NCI-H1048 (cell line): ENCODE results near the gene ZNF827.

Source experiments
- DNase-seq: peaks from one replicate; lab custom pipeline; 2025; lab: John Stamatoyannopoulos, UW

The ZNF827 gene

DNA sequence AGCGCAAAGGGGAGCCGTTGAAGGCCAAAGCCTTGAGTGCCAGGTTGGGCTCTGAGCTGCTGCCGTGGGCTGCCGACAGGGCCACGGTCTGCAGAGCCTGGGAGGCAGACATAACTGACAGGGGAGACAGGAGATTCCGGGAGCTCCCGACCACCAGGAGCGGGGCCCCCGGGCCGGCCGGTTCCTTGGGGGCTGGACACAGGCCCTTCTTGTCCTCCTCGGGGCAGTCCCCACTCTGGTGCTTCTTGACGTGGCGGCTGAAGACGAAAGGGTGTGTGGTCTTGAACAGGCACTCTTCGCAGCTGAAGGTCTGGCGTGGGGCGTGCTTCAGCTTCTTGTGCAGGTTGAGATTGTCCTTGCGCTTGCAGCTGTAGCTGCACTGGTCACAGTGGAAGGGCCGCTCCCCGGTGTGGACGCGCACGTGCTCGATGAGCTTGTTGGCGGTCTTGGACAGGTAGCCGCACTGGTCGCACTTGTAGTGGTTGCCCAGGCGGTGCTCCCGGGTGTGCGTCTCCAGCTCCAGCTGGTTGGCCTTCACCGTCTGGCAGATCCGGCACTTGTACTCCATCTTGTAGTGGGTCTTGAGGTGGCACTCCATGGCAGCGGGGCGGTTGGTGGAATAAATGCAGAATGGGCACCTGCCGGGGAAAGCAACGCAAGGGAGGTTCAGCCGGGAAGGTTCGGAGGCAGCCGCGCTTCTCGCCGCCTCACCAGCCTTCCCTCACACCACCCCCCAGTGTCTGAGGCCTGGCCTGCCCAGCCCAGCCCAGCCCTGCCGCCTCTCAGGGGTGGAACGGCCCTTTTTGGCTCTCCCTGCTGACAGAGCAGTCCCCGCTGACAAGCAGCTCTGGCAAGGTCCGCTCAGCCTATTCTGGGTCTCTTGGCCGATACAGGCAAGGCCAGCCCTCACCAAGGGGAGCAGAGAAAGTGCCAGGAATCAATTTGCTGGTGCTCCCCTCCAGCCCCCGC lies 177.4 kb downstream of the ZNF827 start:
- DNase-seq, result no peak

DNA sequence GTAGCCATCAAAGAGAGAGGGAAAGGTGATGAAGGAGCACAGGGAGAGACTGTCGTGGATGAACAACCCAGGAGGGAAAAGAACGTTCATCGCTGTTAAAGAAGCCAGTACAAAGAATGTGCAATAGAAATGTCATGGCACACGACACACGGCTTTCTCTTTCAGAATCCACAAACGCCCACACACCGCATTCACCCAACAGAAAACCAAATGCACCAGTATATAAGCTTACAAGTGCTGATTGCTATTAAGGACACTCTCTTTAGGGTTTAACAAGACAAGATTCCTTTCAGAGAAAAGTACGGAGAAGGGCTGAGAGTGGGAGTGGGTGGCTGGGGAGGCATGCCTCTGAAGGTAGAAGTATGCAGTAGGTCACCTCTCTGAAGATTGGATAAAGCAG lies 178.4 kb downstream of the ZNF827 start:
- no peak for DNase-seq

DNA sequence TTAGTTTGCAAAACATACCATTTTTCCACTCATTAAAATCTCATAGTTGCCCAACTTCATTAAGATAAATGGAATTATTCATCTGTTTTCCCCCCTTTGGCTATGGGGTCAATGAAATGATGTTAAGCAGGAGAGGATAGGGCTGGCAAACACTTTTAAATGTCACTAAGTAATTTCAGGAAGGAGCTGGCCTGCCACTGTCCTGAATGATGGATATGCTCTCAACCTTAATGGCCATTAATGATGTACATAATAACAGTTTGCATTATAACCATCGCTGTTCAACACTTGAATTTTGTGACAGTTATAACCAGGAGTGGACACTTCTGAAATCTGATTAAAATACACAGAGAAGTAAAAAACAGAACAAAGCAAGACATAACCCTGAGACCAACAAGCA lies 181.4 kb downstream of the ZNF827 start:
- DNase-seq, result no peak

DNA sequence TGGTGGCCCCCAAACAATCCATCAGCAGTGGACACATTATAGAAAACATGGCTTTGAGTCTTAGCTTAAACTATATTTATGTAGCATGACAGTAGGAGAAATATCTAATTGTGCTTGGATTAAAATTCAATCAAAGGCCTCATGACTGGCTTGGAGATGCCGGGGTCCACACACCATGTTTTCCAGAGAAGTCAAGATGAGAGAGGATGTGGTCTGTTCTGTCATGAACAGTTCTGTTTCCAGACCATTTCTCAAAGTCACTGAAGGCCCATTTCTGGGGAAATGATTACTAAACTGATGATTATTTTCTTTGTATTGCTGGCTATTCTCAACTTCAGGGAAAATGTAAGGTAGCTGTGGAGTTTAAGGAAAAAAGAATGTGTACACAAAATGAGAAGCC lies 182.4 kb downstream of the ZNF827 start:
- DNase-seq, result no peak

DNA sequence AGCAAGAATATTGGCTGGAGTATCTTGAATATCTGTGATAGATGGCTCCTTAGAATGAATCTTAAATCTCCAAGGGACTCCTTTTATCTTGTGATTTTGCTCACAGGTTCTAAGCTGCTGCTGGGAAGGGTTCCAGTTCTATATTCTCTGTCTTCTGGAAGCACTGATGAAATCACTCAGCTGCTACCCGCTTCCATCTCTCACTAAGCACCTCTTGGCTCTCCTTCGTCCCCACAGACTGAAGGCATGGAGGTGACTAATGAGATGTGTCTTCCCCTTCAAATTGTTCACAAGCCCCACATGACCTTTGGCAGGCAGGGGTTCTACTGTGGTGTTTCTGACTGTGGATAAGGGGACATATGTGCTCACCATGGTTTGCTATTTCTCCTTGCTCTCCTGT lies 182.8 kb downstream of the ZNF827 start:
- no peak for DNase-seq

DNA sequence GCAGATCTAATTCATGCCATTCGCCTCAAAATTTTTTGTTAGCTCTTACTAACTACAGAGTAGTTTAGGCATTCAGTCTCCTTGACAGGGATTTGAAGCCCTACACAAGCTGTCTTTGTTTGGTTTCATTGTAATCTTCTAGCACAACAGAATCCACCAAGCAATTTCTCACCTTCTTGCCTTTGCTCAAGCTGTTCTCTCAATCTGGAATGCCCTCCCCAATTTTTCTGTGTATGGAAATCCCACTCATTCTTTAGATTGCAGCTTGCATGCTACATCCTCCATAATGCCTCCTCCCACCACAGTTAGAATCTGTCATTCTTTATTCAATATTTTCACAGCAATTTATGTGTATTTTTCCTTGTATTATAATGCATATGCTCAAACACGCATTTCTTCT lies 195.0 kb downstream of the ZNF827 start:
- DNase-seq, result no peak

DNA sequence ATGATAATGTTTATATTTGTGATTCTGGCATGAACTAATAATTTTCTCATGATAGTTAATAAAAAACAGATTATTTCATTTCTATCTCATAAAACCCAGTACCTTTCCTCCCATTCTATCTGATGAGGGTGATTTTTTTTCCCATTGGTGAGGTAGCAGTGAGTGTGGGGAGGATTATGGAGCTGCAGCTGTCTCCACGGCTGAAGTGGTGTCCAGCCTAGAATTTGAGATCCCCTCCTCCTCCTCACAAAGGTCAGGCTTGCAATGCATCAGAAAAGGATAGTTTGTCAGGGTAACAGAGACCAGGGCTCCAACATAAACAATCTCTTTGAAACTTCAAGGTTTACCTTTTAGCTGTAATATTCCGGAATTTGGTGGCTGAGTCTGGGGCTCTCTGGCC lies 197.8 kb downstream of the ZNF827 start:
- DNase-seq, result no peak

DNA sequence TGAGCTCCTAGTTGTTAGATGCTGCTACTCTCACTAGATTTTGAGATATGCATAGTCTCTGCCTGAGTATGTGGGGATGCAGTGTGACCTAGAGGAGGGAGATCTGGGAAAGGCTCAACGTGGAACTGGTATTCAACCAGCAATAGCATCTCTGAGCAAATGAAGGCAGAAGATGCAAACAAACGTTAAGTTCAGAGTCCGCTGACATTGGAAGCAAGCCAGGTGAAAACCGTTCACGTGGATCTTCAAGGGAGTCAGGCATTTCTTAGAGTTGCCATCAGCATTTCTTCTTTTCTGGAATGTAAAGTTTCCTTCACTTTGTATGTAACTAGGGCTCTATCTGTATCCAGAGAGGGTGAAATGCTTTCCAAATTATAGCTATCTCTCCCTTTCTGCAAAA lies 198.8 kb downstream of the ZNF827 start:
- no peak for DNase-seq

DNA sequence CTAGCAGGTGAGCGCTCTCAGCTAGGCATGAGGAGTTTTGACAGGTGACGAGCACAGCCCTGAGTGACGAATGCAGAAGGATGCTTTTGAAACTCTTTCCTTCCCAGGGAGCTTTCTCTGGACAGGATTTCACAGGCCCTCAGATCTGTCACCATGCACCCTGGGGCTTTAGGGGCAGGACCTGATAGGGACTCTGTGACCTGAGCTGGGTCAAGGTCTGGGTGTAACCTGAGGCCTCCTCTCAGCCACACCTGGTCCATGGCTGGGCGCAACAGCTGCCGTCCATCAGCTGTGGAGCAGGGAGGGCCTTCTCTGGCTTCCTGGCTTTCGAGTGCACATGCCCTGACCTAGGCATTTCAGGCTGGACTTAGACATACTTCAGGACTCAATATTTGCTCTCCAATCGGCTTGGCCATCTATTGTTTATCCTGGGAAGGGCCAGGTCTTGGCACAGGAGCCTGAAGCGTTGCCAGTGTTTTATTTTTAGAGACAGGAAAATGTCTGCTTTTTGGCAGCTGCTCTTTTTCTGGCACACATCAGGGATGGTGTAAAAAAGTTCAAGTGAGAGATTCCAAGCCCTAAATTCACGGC lies 202.3 kb downstream of the ZNF827 start:
- no peak for DNase-seq

DNA sequence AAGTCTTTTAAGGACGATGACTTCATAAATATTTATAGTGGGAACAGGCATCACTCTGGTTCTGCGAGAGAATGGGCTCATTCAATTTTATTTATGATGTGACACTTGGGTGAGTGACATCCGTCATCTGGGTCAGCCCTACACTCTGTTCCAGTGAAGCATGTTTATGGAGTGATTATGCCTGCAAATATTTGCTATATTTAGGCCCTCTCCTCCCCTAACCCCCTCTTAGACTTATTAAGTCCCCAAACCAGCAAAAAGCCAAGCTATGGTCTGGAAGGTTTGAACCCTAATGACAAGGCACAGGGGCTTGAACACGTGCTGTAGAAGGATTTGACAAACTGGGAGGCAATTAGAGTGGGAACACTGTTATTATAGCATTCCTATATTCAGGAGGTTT lies 202.8 kb downstream of the ZNF827 start:
- DNase-seq, result no peak

DNA sequence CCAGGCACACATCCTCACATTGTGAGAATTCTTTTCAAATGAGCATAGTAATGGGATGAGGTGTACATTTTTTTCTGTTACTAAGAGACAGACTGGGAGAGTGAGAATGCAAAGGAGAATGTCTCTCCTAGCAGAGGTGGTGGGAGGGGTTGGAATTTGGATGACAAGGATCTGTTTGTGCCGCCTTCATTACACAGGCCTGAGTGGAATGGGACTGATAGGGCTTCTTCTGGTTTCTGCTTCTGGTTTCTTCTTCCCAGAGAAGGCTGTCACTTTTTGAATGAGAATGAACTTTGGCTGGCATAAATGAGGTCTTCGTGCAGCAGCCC lies 203.3 kb downstream of the ZNF827 start:
- peak; percentile 69 for DNase-seq

DNA sequence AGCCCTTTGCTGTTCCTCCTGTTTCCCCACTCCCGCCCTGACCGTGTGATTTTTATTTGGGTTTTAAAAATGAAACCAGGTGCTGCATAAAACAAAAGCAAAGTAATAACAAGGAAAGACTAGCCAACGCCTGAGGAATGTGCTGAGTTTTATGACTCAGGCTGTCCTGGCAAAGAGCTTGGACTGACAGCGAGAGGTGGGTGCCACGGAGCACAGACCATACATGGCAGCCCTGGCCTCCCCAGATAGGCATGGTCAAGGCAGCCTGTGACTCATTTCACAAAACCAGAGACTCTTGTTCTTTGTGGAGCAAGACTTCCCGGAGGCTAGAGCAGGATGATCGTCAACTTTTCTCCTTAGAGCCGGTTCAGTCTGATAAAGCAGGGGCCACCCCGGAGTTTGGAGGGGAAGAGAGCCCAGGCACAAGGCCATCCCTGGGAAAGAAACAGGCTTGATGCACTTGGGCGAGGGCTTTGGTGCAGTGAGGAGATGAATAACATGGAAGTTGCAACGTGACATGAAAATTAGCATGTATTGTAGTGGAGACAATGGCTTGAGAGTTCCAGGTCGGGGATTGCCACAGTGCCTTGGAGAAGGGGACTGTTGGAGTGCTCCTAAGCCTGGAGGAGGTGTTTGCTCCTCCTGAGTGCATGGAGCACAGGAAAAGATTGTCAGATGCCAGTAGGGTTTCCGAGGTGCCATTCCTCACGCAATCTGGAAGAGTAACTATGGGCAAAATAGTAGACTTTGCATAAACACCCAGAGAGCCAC lies 203.9 kb downstream of the ZNF827 start:
- DNase-seq, result no peak

DNA sequence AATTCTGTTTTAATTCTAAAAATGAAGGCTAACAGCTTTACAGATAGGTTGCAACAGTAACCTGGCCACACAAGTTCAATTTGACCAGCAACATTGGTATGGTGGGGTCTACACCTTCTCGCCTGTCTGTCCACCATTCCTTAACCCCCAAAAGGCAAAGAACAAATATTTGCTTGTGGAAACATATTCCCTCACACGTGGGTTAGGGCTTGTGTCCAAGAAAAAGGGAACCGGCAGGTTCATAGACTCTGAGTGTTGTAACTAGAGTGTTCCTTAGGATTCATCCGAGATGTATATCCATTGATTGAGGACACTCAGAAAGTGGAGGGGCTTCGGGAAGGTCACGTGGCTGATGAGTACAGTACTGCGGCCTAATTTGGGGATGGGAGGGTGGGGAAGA lies 204.6 kb downstream of the ZNF827 start:
- DNase-seq, result no peak

DNA sequence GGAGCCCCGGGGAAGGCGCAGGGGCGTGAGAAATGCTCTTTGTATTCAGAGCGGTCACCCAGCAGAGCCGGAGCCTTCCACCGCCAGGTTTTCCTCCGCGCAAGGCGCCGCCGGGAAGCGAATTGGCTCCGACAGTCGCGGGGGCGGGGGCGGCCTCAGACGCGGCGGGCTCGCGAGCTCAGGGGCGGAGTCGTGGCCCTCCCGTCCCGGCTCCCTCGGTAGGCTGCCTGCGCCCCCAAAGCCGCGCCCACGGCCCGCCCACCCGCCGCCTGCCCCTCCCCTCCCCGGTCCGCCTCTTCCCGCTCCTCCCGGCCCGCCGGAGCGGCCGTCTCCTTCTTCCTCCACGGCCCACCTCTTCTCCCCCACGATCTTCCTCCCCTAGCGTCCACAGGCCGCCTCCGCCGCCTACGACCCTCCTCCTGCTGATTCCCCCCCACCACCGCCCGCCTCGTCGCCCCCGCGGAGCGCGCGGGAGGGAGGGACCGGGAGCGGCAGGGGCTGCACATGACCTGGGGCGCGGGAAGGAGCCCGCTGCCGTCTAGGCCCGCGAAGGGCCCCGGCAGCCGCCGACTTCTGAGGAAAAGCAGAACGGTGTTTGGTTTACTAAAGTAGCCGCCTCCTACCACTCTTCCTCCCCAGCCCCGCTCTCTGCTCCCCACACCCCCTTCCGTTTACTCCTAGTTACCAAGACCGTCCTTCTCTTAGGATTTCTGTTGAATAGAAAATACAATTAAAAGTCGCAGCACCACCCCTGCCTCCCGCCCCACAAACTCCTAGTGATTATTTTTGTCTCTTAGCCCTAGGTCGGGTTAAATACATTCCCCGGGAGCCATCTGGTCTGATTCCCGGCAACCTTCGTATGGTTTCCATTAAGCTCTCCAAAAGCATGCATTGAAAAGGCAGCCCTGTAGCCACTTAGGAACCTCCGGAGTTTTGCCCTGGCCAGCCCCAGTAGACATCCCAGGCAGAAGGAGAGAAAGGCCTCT lies 205.4 kb downstream of the ZNF827 start:
- peak; percentile 89 for DNase-seq

DNA sequence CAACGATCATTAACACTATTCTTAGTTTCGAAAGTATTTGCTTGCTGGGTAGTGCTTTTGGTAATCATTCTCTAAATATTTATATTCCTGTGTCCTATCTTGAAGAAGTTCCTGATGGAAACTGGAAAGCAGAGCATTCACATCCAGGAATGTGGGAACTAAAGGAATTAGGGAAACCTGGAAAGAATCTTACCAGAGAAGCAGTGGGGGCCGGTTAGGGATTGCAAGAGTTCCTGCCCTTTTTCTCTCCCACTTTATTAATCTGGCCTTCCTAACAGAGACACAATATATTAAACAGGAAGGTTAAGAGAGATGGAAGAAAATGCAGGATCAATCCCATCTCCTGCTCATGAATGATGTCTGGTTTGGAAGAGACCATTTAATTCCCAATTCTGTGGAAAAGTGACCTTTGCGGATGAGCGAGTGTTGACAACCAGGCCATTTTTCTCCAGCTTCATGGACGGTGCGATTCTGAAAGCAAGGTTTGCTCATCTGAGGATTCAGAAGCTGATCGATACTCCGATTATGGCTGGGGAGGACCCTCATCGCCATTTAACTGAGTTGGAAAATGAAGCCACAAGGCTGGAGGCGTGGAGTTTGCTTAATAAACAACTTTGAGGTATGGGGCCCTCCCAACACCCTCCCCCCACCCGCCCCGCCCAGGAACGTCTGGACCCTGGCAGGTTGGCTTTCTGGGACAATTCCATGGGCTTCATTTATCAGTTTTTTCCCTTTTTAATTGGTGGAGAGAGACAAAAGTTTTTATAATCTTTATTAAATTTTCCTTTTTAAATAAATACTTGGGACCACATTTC lies 206.4 kb downstream of the ZNF827 start:
- DNase-seq, result no peak

DNA sequence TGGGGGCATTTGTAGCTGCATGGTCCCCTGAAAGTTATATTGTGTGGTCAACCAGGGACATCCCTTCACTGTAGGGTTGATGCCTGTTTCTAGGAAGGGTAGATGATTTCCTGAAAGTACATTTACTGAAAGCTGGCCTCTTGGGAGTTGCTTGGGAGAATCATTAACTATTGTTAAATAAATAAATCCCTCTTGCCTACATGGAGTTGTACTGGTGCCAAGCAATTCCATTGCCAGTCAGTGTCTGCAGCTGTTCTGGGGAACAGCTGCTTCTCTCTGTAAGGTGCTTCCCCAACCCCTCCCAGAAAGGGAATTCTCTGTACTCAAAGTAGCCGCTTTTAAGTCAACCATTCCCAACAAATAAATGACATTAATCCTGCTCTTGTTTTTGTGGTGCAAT lies 207.6 kb downstream of the ZNF827 start:
- DNase-seq, result no peak

DNA sequence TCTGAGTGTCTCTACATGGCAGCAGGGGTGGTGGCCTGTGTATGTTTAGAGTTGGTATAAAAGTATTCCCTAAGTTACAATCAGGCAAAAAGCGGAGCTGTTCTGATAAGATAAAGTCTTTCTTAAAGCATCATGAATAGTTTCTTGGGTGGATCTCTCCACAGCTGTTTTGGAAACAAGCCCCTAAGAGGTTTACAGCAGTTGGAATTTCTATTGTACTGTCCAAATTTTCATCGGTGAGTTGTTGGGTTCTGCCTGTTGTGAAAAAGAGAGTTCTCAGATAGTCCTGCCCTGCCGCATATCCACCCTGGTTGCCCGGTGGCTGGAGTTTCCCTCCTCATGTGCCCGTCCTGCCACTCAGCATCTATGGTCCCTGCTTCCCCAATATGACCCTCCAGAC lies 208.6 kb downstream of the ZNF827 start:
- DNase-seq, result no peak

DNA sequence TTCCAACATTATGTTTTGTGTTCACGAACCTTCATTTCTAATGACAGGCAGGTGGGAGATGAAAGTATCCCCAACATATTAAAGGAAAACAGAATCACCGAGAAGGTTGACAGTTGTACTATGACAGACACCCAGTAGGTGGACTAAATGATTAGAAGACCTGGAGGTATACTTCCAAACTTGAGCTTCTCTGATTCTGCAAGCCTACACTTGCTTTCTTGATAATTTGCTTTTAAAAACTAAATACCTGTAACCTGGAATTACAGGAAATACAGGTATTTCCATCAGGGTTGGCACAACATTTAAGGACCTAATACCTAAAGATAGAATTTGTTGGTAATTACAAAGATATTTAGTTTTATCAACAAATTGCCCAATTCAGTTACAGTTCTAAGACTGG lies 215.3 kb downstream of the ZNF827 start:
- DNase-seq, result no peak

DNA sequence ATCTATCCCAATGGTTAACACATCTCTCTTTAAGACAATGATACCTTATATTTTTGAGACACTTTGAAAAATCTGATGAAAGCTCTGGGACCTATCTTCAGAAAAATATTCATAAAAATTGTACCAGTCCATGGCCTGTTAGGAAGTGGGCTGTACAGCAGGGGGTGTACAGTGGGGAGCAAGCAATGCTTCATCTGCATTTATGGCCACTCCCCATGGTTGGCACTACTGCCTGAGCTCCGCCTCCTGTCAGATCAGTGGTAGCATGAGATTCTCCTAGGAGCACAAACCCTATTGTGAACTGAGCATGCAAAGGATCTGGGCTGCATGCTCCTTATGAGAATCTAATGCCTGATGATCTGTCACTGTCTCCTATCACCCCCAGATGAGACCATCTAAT lies 216.1 kb downstream of the ZNF827 start:
- DNase-seq, result no peak

DNA sequence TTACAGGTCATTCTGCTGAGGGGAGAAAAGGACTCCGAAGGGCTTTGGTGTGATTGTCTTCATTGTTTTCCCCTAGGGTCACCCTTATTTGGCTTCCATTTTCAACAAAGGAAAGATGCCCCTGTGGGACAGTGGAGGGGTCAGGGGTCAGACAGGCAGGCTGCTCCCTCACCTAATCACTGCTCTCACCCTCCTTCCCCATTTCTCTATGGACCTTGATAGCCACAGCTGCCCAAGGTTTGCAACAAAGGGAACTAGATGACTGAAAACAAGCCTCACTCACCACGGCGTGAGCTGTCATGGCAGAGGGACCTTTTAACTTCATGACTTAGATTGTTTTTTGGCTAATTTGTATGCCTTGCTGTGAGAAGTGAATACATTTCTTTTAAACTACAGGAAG lies 218.0 kb downstream of the ZNF827 start:
- DNase-seq, result no peak
